Activated CD4-positive, alpha-beta T cell treated with anti-CD3 and anti-CD28 coated beads, Interleukin-2, amount 10 ng/mL, durations not matched to agents 24 days and 14 days (primary cell): ENCODE data around the gene SYNE1. TPM values are rescaled to one million over a fixed set of nuclear protein-coding genes. Genes with fewer than 3 reads are reported as not detected.
"Not testable (repeated sequence)": the region's sequence is repeated elsewhere in the genome, so short reads cannot be mapped to it uniquely, and the experiment has no call there.

ENCODE experiments used
- DNase-seq: peaks from one replicate; pipeline ENCODE4 v3.0.0; 2022
- H3K27ac Mint-ChIP-seq: one replicate; pipeline ENCODE4 v1.8.0; 2022; ENCODE audit warnings: mild to moderate bottlenecking, mixed read lengths
- H3K27me3 Mint-ChIP-seq: one replicate; pipeline ENCODE4 v1.8.0; 2022; ENCODE audit warnings: mixed read lengths
- H3K36me3 Mint-ChIP-seq: one replicate; pipeline ENCODE4 v1.8.0; 2022; ENCODE audit warnings: low read depth, mild to moderate bottlenecking, mixed read lengths
- H3K4me1 Mint-ChIP-seq: one replicate; pipeline ENCODE4 v1.8.0; 2021; ENCODE audit warnings: mixed read lengths
- H3K4me3 Mint-ChIP-seq: one replicate; pipeline ENCODE4 v1.8.0; 2022; ENCODE audit warnings: mild to moderate bottlenecking, moderate library complexity, mixed read lengths
- H3K9me3 Mint-ChIP-seq: one replicate; pipeline ENCODE4 v1.8.0; 2021; ENCODE audit warnings: mixed read lengths
- intact Hi-C: fragments of 100-400 bp; cut with micrococcal nuclease; formaldehyde crosslinking; loops from one replicate; pipeline ENCODE4 v1.15.1; 2023
- total RNA-seq: library from RNA; stranded (reverse); gene quantifications from 2 replicates; pipeline ENCODE4 v1.2.3, GENCODE V29; 2022

SYNE1 gene
- total RNA-seq, 1 donor from 2014 or later, result 14.9 TPM

- Mint-ChIP-seq H3K27me3 (no peaks in the 10 kb centered on the region), H3K27ac (no peak overlapping the region), H3K9me3 (no peaks in the 10 kb centered on the region), H3K4me3 (no peak overlapping the region), H3K4me1 (no peaks in the 10 kb centered on the region), H3K36me3 (peaks cover 57% of the 10 kb centered on the region)
- DNase-seq, result no peak
- intact Hi-C loops, result no loop called here
Observed at GRCh38 chr6:152151920-152152319, 485.2 kb downstream of the SYNE1 start.

GRCh38 chr6:152150196-152150595 is 487.0 kb downstream of the SYNE1 start:
- DNase-seq, result no peak
- H3K9me3 Mint-ChIP-seq, result no peaks in the 10 kb centered on the region
- no peaks in the 10 kb centered on the region for H3K4me1 Mint-ChIP-seq
- peaks cover 58% of the 10 kb centered on the region for H3K36me3 Mint-ChIP-seq
- no peak overlapping the region for H3K4me3 Mint-ChIP-seq
- H3K27me3 Mint-ChIP-seq, result no peaks in the 10 kb centered on the region
- H3K27ac Mint-ChIP-seq, result no peak overlapping the region
- intact Hi-C loops, result no loop called here

GRCh38 chr6:152148412-152148811 is 488.8 kb downstream of the SYNE1 start:
- H3K4me1 Mint-ChIP-seq, result no peaks in the 10 kb centered on the region
- no peaks in the 10 kb centered on the region for H3K27me3 Mint-ChIP-seq
- H3K36me3 Mint-ChIP-seq, result peaks cover 50% of the 10 kb centered on the region
- no peak overlapping the region for H3K4me3 Mint-ChIP-seq
- no peak overlapping the region for H3K27ac Mint-ChIP-seq
- DNase-seq, result no peak
- no peaks in the 10 kb centered on the region for H3K9me3 Mint-ChIP-seq
- intact Hi-C loops, result no loop called here

GRCh38 chr6:152147269-152147668 is 489.9 kb downstream of the SYNE1 start:
- H3K4me1 Mint-ChIP-seq, result no peaks in the 10 kb centered on the region
- H3K36me3 Mint-ChIP-seq, result peaks cover 47% of the 10 kb centered on the region
- H3K27ac Mint-ChIP-seq, result no peak overlapping the region
- no peaks in the 10 kb centered on the region for H3K9me3 Mint-ChIP-seq
- intact Hi-C loops, result no loop called here
- H3K27me3 Mint-ChIP-seq, result no peaks in the 10 kb centered on the region
- no peak for DNase-seq
- no peak overlapping the region for H3K4me3 Mint-ChIP-seq

- DNase-seq, result no peak
- H3K27ac Mint-ChIP-seq, result no peak overlapping the region
- H3K4me3 Mint-ChIP-seq, result no peak overlapping the region
- no peaks in the 10 kb centered on the region for H3K9me3 Mint-ChIP-seq
- no peaks in the 10 kb centered on the region for H3K4me1 Mint-ChIP-seq
- intact Hi-C loops, result no loop called here
- H3K27me3 Mint-ChIP-seq, result no peaks in the 10 kb centered on the region
- peaks cover 40% of the 10 kb centered on the region for H3K36me3 Mint-ChIP-seq
Observed at GRCh38 chr6:152146385-152146784, 490.8 kb downstream of the SYNE1 start.

GRCh38 chr6:152143359-152143758 is 493.8 kb downstream of the SYNE1 start:
- Mint-ChIP-seq H3K36me3 (peaks cover 31% of the 10 kb centered on the region), H3K27ac (no peak overlapping the region)

GRCh38 chr6:152142105-152142504 is 495.1 kb downstream of the SYNE1 start:
- Mint-ChIP-seq H3K4me1 (no peaks in the 10 kb centered on the region), H3K4me3 (no peak overlapping the region), H3K27me3 (no peaks in the 10 kb centered on the region), H3K9me3 (no peaks in the 10 kb centered on the region), H3K27ac (no peak overlapping the region), H3K36me3 (peaks cover 29% of the 10 kb centered on the region)
- DNase-seq, result no peak
- intact Hi-C loops, result no loop called here

More at GRCh38 chr6:152143359-152143758, 493.8 kb downstream of the SYNE1 start:
- H3K9me3 Mint-ChIP-seq, result no peaks in the 10 kb centered on the region
- H3K27me3 Mint-ChIP-seq, result no peaks in the 10 kb centered on the region
- DNase-seq, result no peak
- H3K4me3 Mint-ChIP-seq, result no peak overlapping the region
- no peaks in the 10 kb centered on the region for H3K4me1 Mint-ChIP-seq
- intact Hi-C loops, result no loop called here

GRCh38 chr6:152138344-152138743 is 498.8 kb downstream of the SYNE1 start:
- intact Hi-C loops, H3K4me3 Mint-ChIP-seq, H3K4me1 Mint-ChIP-seq, DNase-seq, H3K27me3 Mint-ChIP-seq, H3K27ac Mint-ChIP-seq, H3K9me3 Mint-ChIP-seq: not testable (repeated sequence)
- H3K36me3 Mint-ChIP-seq, result peaks cover 48% of the 10 kb centered on the region

- Mint-ChIP-seq H3K4me3 (no peak overlapping the region), H3K9me3 (no peaks in the 10 kb centered on the region), H3K27ac (no peak overlapping the region), H3K27me3 (no peaks in the 10 kb centered on the region), H3K36me3 (peaks cover 59% of the 10 kb centered on the region), H3K4me1 (no peaks in the 10 kb centered on the region)
- DNase-seq, result no peak
- intact Hi-C loops, result no loop called here
Observed at GRCh38 chr6:152136449-152136825, 500.7 kb downstream of the SYNE1 start.

- intact Hi-C loops, result no loop called here
- H3K9me3 Mint-ChIP-seq, result no peaks in the 10 kb centered on the region
- H3K4me1 Mint-ChIP-seq, result no peaks in the 10 kb centered on the region
- no peak overlapping the region for H3K4me3 Mint-ChIP-seq
- no peak overlapping the region for H3K27ac Mint-ChIP-seq
- peaks cover 55% of the 10 kb centered on the region for H3K36me3 Mint-ChIP-seq
- no peak for DNase-seq
- no peaks in the 10 kb centered on the region for H3K27me3 Mint-ChIP-seq
Observed at GRCh38 chr6:152135755-152136448, 501.3 kb downstream of the SYNE1 start.

- no peak overlapping the region for H3K4me3 Mint-ChIP-seq
- DNase-seq, result no peak
- H3K27me3 Mint-ChIP-seq, result no peaks in the 10 kb centered on the region
- peak overlapping the region; percentile 60 for H3K27ac Mint-ChIP-seq
- H3K4me1 Mint-ChIP-seq, result peaks cover 3% of the 10 kb centered on the region
- no peaks in the 10 kb centered on the region for H3K9me3 Mint-ChIP-seq
- H3K36me3 Mint-ChIP-seq, result peaks cover 51% of the 10 kb centered on the region
- intact Hi-C loops, result no loop called here
Observed at GRCh38 chr6:152130441-152130840, 506.7 kb downstream of the SYNE1 start.

- intact Hi-C loops, result no loop called here
- H3K4me1 Mint-ChIP-seq, result peaks cover 3% of the 10 kb centered on the region
- no peaks in the 10 kb centered on the region for H3K27me3 Mint-ChIP-seq
- H3K9me3 Mint-ChIP-seq, result no peaks in the 10 kb centered on the region
- no peak for DNase-seq
- H3K27ac Mint-ChIP-seq, result no peak overlapping the region
- H3K36me3 Mint-ChIP-seq, result peaks cover 45% of the 10 kb centered on the region
- H3K4me3 Mint-ChIP-seq, result no peak overlapping the region
Observed at GRCh38 chr6:152129691-152130151, 507.4 kb downstream of the SYNE1 start.

- Mint-ChIP-seq H3K27ac (no peak overlapping the region), H3K4me1 (peaks cover 3% of the 10 kb centered on the region), H3K36me3 (peaks cover 37% of the 10 kb centered on the region), H3K9me3 (no peaks in the 10 kb centered on the region), H3K4me3 (no peak overlapping the region), H3K27me3 (no peaks in the 10 kb centered on the region)
- no peak for DNase-seq
- intact Hi-C loops, result no loop called here
Observed at GRCh38 chr6:152127432-152128165, 509.6 kb downstream of the SYNE1 start.

- peaks cover 44% of the 10 kb centered on the region for H3K36me3 Mint-ChIP-seq
- H3K9me3 Mint-ChIP-seq, result no peaks in the 10 kb centered on the region
- H3K4me1 Mint-ChIP-seq, result no peaks in the 10 kb centered on the region
- no peak overlapping the region for H3K4me3 Mint-ChIP-seq
- intact Hi-C loops, result loop anchor here (1.0 to 2.0 kb wide), 3 partner anchors 359 to 449 kb away; no protein-coding TSS in a partner anchor
- DNase-seq, result no peak
- no peaks in the 10 kb centered on the region for H3K27me3 Mint-ChIP-seq
- no peak overlapping the region for H3K27ac Mint-ChIP-seq
Observed at GRCh38 chr6:152124429-152125074, 512.6 kb downstream of the SYNE1 start.
